ENCODE measurements around the gene PPP1R36. TPM values are rescaled to one million over a fixed set of nuclear protein-coding genes. Genes with fewer than 3 reads are reported as not detected.

PPP1R36 gene
- total and polyA plus RNA-seq, 2 of the 13 experiments (the other 11 are each of a cell fraction or from before 2014, with no cell fraction given) = 0.11 to 0.17 TPM

GRCh38 chr14:64636208-64636979 lies 86.6 kb downstream of the PPP1R36 start:
- Histone ChIP-seq H3K4me3 (replicated peaks in 1 of 3; ENCODE audit: insufficient read depth in 1 of 3, low read depth in 2 of 3, low read length in 3 of 3) (no peak overlapping the region; a peak in 1 of 6 replicates), H3K4me1 (ENCODE audit: insufficient read depth, low read length) (peaks cover 28% of the 10 kb centered on the region), H3K79me2 (ENCODE audit: insufficient read depth, low read length) (no peaks in the 10 kb centered on the region), H3K4me2 (ENCODE audit: low read depth, low read length) (peak overlapping the region; percentile 37; the same call in 1 of the 2 replicates), H3K27me3 (ENCODE audit: control insufficient read depth in 1 of 2, insufficient read depth in 2 of 2, low read length in 2 of 2) (no peaks in the 10 kb centered on the region), H4K20me1 (ENCODE audit: insufficient read depth, low read length) (no peaks in the 10 kb centered on the region), H2AFZ (ENCODE audit: low read length) (no peak overlapping the region), H3K27ac (ENCODE audit: extremely low read length, insufficient read depth, low read length) (no peak overlapping the region), H3K9me3 (ENCODE audit: low read length) (no peaks in the 10 kb centered on the region), H3K36me3 (replicated peaks in 1 of 2; ENCODE audit: control insufficient read depth in 1 of 2, insufficient read depth in 2 of 2, low read length in 2 of 2) (no peaks in the 10 kb centered on the region), H3K9ac (ENCODE audit: insufficient read depth, low read depth, low read length) (no peak overlapping the region)
- BruUV-seq (replicated peaks) = no TSS peak
- ChIA-PET POLR2A (interaction anchor here (1.0 kb wide), 1 partner anchor 132 kb away, joined by 3 read pairs; the partner anchor contains the start of gene ZBTB1), CTCF (ENCODE audit: low intra/inter-chr PET ratio, low total read pairs) (interaction anchor here (0.9 to 2.4 kb wide), 4 partner anchors 35 to 293 kb away, joined by 3 to 7 read pairs (median 5); partner anchors contain the start of gene HSPA2)
- in situ Hi-C loops (cut with HindIII; ENCODE audit: extremely low pct_ligation_motif_present, low pct_unique_long_range_greater_than_20kb) (loop anchor here (5.0 to 10.0 kb wide), 2 partner anchors 94 to 292 kb away; partner anchors contain the start of gene HSPA2), intact Hi-C loops (cut with micrococcal nuclease; ENCODE audit: unreplicated experiment) (loop anchor here (1.0 to 5.0 kb wide), 2 partner anchors 96 to 294 kb away; partner anchors contain the start of gene HSPA2)
- 17% methylated on average over 15 of the region's 19 CpGs for WGBS (ENCODE audit: low lambda C conversion rate)
- FAIRE-seq (peak; percentile 67), DNase-seq (ENCODE audit: low spot score) (peak; percentile 27), ATAC-seq (peak; percentile 84)
- TF ChIP-seq ZNF687 (CRISPR knock-in tag; IDR thresholded peaks at IDR 0.05) = 0 out of 2 replicates have a peak, but pooled peaks have one; percentile 21
- TF ChIP-seq, protein P1, sequence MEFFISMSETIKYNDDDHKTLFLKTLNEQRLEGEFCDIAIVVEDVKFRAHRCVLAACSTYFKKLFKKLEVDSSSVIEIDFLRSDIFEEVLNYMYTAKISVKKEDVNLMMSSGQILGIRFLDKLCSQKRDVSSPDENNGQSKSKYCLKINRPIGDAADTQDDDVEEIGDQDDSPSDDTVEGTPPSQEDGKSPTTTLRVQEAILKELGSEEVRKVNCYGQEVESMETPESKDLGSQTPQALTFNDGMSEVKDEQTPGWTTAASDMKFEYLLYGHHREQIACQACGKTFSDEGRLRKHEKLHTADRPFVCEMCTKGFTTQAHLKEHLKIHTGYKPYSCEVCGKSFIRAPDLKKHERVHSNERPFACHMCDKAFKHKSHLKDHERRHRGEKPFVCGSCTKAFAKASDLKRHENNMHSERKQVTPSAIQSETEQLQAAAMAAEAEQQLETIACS (CRISPR knock-in tag; IDR thresholded peaks at IDR 0.05) = peak; percentile 30; the same call in 1 of the 2 replicates
- TF ChIP-seq STAG1 (CRISPR knock-in tag; IDR thresholded peaks at IDR 0.05) = peak; percentile 75
- no peak for TF ChIP-seq LCORL (IDR thresholded peaks at IDR 0.05)
- 0 out of 2 replicates have a peak, but pooled peaks have one; percentile 19 for TF ChIP-seq LCORL (CRISPR knock-in tag; IDR thresholded peaks at IDR 0.05)
- TF ChIP-seq, protein P2, sequence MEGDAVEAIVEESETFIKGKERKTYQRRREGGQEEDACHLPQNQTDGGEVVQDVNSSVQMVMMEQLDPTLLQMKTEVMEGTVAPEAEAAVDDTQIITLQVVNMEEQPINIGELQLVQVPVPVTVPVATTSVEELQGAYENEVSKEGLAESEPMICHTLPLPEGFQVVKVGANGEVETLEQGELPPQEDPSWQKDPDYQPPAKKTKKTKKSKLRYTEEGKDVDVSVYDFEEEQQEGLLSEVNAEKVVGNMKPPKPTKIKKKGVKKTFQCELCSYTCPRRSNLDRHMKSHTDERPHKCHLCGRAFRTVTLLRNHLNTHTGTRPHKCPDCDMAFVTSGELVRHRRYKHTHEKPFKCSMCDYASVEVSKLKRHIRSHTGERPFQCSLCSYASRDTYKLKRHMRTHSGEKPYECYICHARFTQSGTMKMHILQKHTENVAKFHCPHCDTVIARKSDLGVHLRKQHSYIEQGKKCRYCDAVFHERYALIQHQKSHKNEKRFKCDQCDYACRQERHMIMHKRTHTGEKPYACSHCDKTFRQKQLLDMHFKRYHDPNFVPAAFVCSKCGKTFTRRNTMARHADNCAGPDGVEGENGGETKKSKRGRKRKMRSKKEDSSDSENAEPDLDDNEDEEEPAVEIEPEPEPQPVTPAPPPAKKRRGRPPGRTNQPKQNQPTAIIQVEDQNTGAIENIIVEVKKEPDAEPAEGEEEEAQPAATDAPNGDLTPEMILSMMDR (CRISPR knock-in tag; IDR thresholded peaks at IDR 0.05) = peak; percentile 84
- no peak for TF ChIP-seq IRF2 (CRISPR knock-in tag; IDR thresholded peaks at IDR 0.05)
- peak; percentile 65 for TF ChIP-seq RAD21 (CRISPR knock-in tag; IDR thresholded peaks at IDR 0.05)
- no peak for TF ChIP-seq ZNF777 (CRISPR knock-in tag; IDR thresholded peaks at IDR 0.05)
- peak; percentile 38; the same call in 1 of the 2 replicates for TF ChIP-seq SALL1 (CRISPR knock-in tag; IDR thresholded peaks at IDR 0.05)

All from HepG2 (cell line).